Subcutaneous adipose tissue (tissue), 4 donors: ENCODE results near the gene KCTD11. TPM values are rescaled to one million over a fixed set of nuclear protein-coding genes. Genes with fewer than 3 reads are reported as not detected.

Experiments used
- CTCF ChIP-seq: fragments of 450-650 bp; IDR thresholded peaks from one replicate; pipeline ENCODE4 v1.5.1; 2016; ENCODE audit warnings: low read depth, mild to moderate bottlenecking, control low read depth, antibody characterized with exemption, moderate library complexity
- total RNA-seq, 4 donors: library from RNA; depleted of rRNA; stranded (reverse); fragments of >200 nt; gene quantifications; one replicate each; pipeline ENCODE4 v1.1.0, GENCODE V29; 2016

The KCTD11 gene
- total RNA-seq, 4 donors from 2014 or later, result 4.9 to 13.8 (median 7.2) TPM

- no peak for TF ChIP-seq CTCF
Measured at GRCh38 chr17:7311110-7311705, 40.8 kb upstream of the KCTD11 start.

GRCh38 chr17:7312432-7313087, 39.4 kb upstream of the KCTD11 start:
- TF ChIP-seq CTCF, result no peak

- TF ChIP-seq CTCF, result no peak
Measured at GRCh38 chr17:7313088-7313889, 38.7 kb upstream of the KCTD11 start.

- TF ChIP-seq CTCF, result no peak
Measured at GRCh38 chr17:7313890-7314718, 37.9 kb upstream of the KCTD11 start.

GRCh38 chr17:7314719-7315569, 37.0 kb upstream of the KCTD11 start, which contains the start of gene GPS2:
TSS of gene GPS2 (minus strand) at chr17:7315360. CDS start at chr17:7315052, 308 bp downstream.
- no peak for TF ChIP-seq CTCF

- TF ChIP-seq CTCF, result no peak
Measured at GRCh38 chr17:7315570-7316235, 36.3 kb upstream of the KCTD11 start.
